CD4-positive, alpha-beta T cell (primary cell): Measurements from ENCODE around the gene SPATC1L. TPM values are rescaled to one million over a fixed set of nuclear protein-coding genes. Genes with fewer than 3 reads are reported as not detected.

Experiments used
- ATAC-seq: fragments of 200-7000 bp; cut with Tn5 transposase; one replicate; pipeline ENCODE4 v1.10.0; 2022; ENCODE audit warnings: mild to moderate bottlenecking; ENCODE audit not compliant: poor library complexity
- CTCF ChIA-PET: fragments of 350-600 bp; sonication (Branson Sonifier 250); formaldehyde crosslinking; loops from one replicate; lab custom pipeline; 2021; ENCODE audit warnings: antibody characterized with exemption, inconsistent platforms; lab: Charles Lee
- POLR2A ChIA-PET: fragments of 350-600 bp; sonication (Branson Sonifier 250); formaldehyde crosslinking; loops from one replicate; lab custom pipeline; 2021; ENCODE audit warnings: antibody characterized with exemption, inconsistent platforms; lab: Charles Lee
- DNase-seq, 14 experiments: peaks; one replicate each; pipeline ENCODE4 v3.0.0-alpha.2; 2013 to 2020; ENCODE audit warnings: mixed read lengths in 2 of 14
- H3K27ac ChIP-seq, 2 donors: one replicate each; pipeline versions ENCODE4 v1.5.1 to v1.7.0; 2013; ENCODE audit warnings: low read length in 2 of 2, low read depth in 1 of 2, mild to moderate bottlenecking in 1 of 2
- H3K27me3 ChIP-seq, 2 experiments: 1 replicate in 1 of 2; 2 replicates in 1 of 2; pipeline versions ENCODE4 v1.6.1 to v1.7.0; 2013; ENCODE audit warnings: low read length in 2 of 2, control low read depth in 1 of 2, mild to moderate bottlenecking in 1 of 2, moderate library complexity in 1 of 2; ENCODE audit not compliant: insufficient read depth in 2 of 2, control insufficient read depth in 1 of 2
- H3K36me3 ChIP-seq: one replicate; pipeline ENCODE4 v1.6.1; 2013; ENCODE audit warnings: low read length, control low read depth; ENCODE audit not compliant: insufficient read depth
- H3K4me1 ChIP-seq: one replicate; pipeline ENCODE4 v1.6.1; 2013; ENCODE audit warnings: low read length, control low read depth; ENCODE audit not compliant: insufficient read depth
- H3K4me3 ChIP-seq: one replicate; pipeline ENCODE4 v1.5.1; 2013; ENCODE audit warnings: mild to moderate bottlenecking, low read length, moderate library complexity
- H3K9me3 ChIP-seq, 2 experiments: 1 replicate in 1 of 2; 2 replicates in 1 of 2; pipeline versions ENCODE4 v1.6.1 to v1.7.0; 2013; ENCODE audit warnings: low read length in 2 of 2, mild to moderate bottlenecking in 2 of 2, control low read depth in 1 of 2, moderate library complexity in 1 of 2; ENCODE audit not compliant: control insufficient read depth in 1 of 2, insufficient read depth in 1 of 2
- H3K27ac Mint-ChIP-seq: one replicate; pipeline ENCODE4 v1.8.0; 2020; ENCODE audit warnings: mixed read lengths
- H3K27me3 Mint-ChIP-seq: one replicate; pipeline ENCODE4 v1.8.0; 2021; ENCODE audit warnings: mixed read lengths
- H3K36me3 Mint-ChIP-seq: one replicate; pipeline ENCODE4 v1.8.0; 2021; ENCODE audit warnings: low read depth, mixed read lengths
- H3K4me1 Mint-ChIP-seq: one replicate; pipeline ENCODE4 v1.8.0; 2021; ENCODE audit warnings: low read depth, mixed read lengths
- H3K4me3 Mint-ChIP-seq: one replicate; pipeline ENCODE4 v1.8.0; 2020; ENCODE audit warnings: mild to moderate bottlenecking, mixed read lengths
- H3K9me3 Mint-ChIP-seq: one replicate; pipeline ENCODE4 v1.8.0; 2020; ENCODE audit warnings: mixed read lengths
- intact Hi-C, 2 experiments: fragments of 100-400 bp; cut with DNase I in 1 of 2; cut with micrococcal nuclease in 1 of 2; formaldehyde crosslinking; loops; one replicate each; pipeline versions ENCODE4 v1.15.1 to v1.9.0; 2023 to 2025; cut with DNase I, micrococcal nuclease
- total RNA-seq, 174 experiments: library from RNA in 2 of 174; stranded (reverse) in 2 of 174; gene quantifications; one replicate each; pipeline ENCODE4 v1.2.3 and lab custom pipeline; 2021 to 2026
- TF ChIP-seq, protein P1 (sequence below): fragments of 200-600 bp; IDR thresholded peaks from one replicate; pipeline ENCODE4 v1.8.0; 2022; ENCODE audit warnings: antibody characterized with exemption, mild to moderate bottlenecking

SPATC1L gene
- total RNA-seq, 2 experiments from 2014 or later, result 2.8 to 3.0 TPM

DNA sequence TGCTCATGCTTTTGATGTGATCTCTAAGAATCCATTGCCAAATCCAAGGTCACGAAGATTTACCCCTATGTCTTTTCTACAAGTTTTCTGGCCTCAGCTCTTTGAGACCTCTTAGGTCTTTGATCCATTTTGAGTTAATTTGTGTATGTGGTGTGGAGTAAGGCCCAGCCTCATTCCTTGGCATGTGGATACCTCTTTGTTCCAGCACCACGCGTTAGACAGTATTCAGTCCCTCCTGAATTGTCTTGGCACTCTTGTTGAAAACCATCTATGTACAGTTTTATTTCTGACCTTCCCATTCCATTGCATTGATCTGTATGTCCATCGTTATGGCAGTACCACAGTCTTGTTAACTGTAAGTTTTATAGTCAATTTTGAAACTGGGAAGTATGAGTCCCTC is 20.9 kb downstream of the SPATC1L start:
- ChIA-PET POLR2A (no interaction called here), CTCF (no interaction called here)
- intact Hi-C loops, result no loop called here
- TF ChIP-seq, protein P1, sequence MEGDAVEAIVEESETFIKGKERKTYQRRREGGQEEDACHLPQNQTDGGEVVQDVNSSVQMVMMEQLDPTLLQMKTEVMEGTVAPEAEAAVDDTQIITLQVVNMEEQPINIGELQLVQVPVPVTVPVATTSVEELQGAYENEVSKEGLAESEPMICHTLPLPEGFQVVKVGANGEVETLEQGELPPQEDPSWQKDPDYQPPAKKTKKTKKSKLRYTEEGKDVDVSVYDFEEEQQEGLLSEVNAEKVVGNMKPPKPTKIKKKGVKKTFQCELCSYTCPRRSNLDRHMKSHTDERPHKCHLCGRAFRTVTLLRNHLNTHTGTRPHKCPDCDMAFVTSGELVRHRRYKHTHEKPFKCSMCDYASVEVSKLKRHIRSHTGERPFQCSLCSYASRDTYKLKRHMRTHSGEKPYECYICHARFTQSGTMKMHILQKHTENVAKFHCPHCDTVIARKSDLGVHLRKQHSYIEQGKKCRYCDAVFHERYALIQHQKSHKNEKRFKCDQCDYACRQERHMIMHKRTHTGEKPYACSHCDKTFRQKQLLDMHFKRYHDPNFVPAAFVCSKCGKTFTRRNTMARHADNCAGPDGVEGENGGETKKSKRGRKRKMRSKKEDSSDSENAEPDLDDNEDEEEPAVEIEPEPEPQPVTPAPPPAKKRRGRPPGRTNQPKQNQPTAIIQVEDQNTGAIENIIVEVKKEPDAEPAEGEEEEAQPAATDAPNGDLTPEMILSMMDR, result no peak
- H3K27ac Mint-ChIP-seq, result no peak overlapping the region
- no peaks in the 10 kb centered on the region for H3K4me1 Mint-ChIP-seq
- no peak overlapping the region for H3K4me3 Mint-ChIP-seq
- Histone ChIP-seq H3K27ac (no peak overlapping the region), H3K36me3 (no peaks in the 10 kb centered on the region), H3K27me3 (no peaks in the 10 kb centered on the region), H3K9me3 (peaks cover 0 to 12% of the 10 kb centered on the region in 2 experiments), H3K4me3 (no peak overlapping the region), H3K4me1 (no peaks in the 10 kb centered on the region)
- H3K9me3 Mint-ChIP-seq, result no peaks in the 10 kb centered on the region
- no peaks in the 10 kb centered on the region for H3K27me3 Mint-ChIP-seq
- DNase-seq (no peak), ATAC-seq (no peak)
- no peaks in the 10 kb centered on the region for H3K36me3 Mint-ChIP-seq

DNA sequence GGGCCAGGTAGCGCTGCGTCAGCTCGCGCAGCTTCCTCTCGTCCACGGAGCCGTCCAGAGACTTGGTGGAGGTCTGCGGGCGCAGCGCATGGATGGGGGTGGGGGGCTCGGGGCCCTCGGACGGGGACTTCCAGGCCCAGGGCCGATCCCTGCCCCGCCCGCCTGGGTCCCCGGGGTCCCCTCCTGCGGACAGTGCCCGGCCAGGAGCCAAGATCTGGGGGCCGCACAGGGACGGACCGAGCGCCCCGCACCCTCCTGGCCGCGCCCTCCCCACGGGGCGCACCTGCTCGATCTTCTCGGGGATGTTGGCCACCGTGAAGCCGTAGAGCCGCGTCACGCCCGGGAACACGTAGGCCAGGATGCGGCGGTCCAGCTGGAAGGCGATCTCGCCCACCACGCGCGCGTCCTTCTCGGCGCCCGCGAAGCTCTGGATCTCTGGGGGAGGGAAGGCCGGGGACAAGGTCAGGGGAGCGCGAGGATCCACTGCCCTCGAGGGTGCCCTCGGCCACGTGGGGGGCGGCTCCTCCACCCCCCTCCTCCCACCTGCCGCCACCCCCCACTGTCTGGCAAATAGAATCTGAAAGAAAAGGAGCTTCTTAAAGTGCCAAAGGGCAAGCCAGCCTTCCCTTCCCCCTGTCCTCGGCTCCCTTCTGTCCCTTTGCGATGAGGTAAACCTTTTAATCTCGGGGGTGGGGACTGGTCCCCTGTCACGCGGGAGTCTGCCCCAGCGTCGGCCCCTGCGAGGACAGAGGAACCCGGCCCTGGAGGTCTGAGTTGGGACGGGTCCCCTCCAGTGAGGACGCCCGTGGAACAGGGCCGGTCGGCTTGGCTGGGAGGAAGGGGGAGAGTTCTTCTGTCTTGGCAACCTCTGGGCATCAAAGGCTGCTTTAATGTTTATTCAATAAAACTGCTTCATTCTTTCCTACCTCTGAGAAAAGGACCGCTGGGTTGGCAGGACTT is 22.3 kb downstream of the SPATC1L start:
- CTCF ChIA-PET, result no interaction called here
- no peaks in the 10 kb centered on the region for H3K4me1 ChIP-seq
- H3K27me3 ChIP-seq, result no peaks in the 10 kb centered on the region
- Mint-ChIP-seq H3K4me3 (no peak overlapping the region), H3K9me3 (no peaks in the 10 kb centered on the region), H3K4me1 (no peaks in the 10 kb centered on the region), H3K27me3 (no peaks in the 10 kb centered on the region), H3K27ac (no peak overlapping the region), H3K36me3 (no peaks in the 10 kb centered on the region)
- POLR2A ChIA-PET, result no interaction called here
- H3K36me3 ChIP-seq, result no peaks in the 10 kb centered on the region
- peak in 2 of 14 experiments; percentile 28 to 29 for DNase-seq
- no peak overlapping the region for H3K27ac ChIP-seq
- H3K9me3 ChIP-seq, result peaks cover 0 to 12% of the 10 kb centered on the region in 2 experiments
- ATAC-seq, result no peak
- intact Hi-C loops, result no loop called here
- H3K4me3 ChIP-seq, result no peak overlapping the region
- TF ChIP-seq, protein P1, result no peak

DNA sequence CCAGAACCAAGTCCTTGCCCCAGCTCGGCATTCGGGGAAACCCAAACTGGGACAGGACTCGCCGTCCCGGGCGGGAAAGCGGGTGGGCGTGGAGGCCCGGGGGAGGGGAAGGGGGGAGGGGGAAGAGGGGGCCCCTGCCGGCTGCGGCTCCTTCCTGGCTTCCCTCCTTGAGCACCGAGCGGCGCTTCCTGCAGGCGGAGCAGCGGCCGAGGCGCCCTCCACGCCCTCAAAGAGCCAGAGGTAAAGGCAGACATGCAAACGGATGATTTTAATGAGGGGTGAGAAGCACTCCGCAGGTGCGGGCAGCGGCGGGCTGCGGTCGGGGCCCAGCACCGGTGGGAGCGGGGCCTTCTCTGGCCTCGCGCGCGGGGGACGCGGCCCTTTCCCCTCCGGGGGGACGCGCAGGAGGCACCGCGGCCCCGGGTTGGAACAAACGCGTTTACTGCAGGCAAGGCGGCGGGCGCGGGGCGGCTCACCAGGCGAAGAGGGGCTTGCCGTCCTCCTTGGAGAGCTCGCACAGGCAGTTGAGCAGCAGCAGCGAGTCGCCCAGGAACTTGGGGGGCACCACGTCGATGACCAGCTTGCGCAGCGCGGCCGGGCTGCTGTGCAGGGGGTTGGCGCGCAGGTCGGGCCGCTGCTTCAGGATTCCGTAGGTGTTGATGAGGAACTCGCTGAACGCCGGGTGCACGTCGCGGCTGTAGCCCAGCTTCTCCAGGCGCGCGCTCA is 23.2 kb downstream of the SPATC1L start:
- Histone ChIP-seq H3K36me3 (no peaks in the 10 kb centered on the region), H3K27me3 (no peaks in the 10 kb centered on the region), H3K4me3 (no peak overlapping the region), H3K4me1 (no peaks in the 10 kb centered on the region), H3K9me3 (peaks cover 0 to 12% of the 10 kb centered on the region in 2 experiments), H3K27ac (no peak overlapping the region)
- no peaks in the 10 kb centered on the region for H3K27me3 Mint-ChIP-seq
- POLR2A ChIA-PET, result no interaction called here
- H3K4me1 Mint-ChIP-seq, result no peaks in the 10 kb centered on the region
- TF ChIP-seq, protein P1, result no peak
- intact Hi-C loops, result no loop called here
- ATAC-seq (no peak), DNase-seq (peak in 3 of 14 experiments; percentile 22 to 40 (median 30))
- CTCF ChIA-PET, result no interaction called here
- no peaks in the 10 kb centered on the region for H3K9me3 Mint-ChIP-seq
- H3K36me3 Mint-ChIP-seq, result no peaks in the 10 kb centered on the region
- H3K27ac Mint-ChIP-seq, result no peak overlapping the region
- no peak overlapping the region for H3K4me3 Mint-ChIP-seq
